HL-60 (cell line): ENCODE results near the gene TRERF1.
"Not testable (repeated sequence)": the region's sequence is repeated elsewhere in the genome, so short reads cannot be mapped to it uniquely, and the experiment has no call there.

ENCODE experiments used
- DNase-seq, 2 experiments: peaks; one replicate each; pipeline ENCODE4 v3.0.0-alpha.2; 2010 to 2020; ENCODE audit warnings: low read depth in 1 of 2, low spot score in 1 of 2
- H3K27ac ChIP-seq: fragments of 250-450 bp; sonication (Bioruptor Pico); replicated peaks from 2 replicates; pipeline ENCODE4 v1.5.1; 2020; ENCODE audit warnings: mild to moderate bottlenecking, moderate library complexity
- H3K27me3 ChIP-seq: fragments of 250-450 bp; sonication (Bioruptor Pico); 2 replicates; pipeline ENCODE4 v1.5.1; 2021; ENCODE audit warnings: mild to moderate bottlenecking, moderate library complexity; ENCODE audit not compliant: insufficient read depth, poor library complexity, severe bottlenecking
- H3K4me3 ChIP-seq: replicated peaks from 2 replicates; pipeline ENCODE4 v1.5.1; 2011; ENCODE audit warnings: mild to moderate bottlenecking, control low read depth, low read length; ENCODE audit not compliant: insufficient read depth
- GABPA ChIP-seq: IDR thresholded peaks from 2 replicates; pipeline ENCODE4 v1.6.1; 2012; ENCODE audit warnings: low read depth
- POLR2AphosphoS5 ChIP-seq: IDR thresholded peaks from 2 replicates; pipeline ENCODE4 v1.6.1; 2012; ENCODE audit warnings: low read depth
- SPI1 ChIP-seq: IDR thresholded peaks from 2 replicates; pipeline ENCODE4 v1.6.1; 2012; ENCODE audit warnings: low read depth, mild to moderate bottlenecking, borderline replicate concordance
- TF ChIP-seq, protein P1 (sequence below): IDR thresholded peaks from one replicate; pipeline ENCODE4 v1.5.1; 2011; ENCODE audit warnings: low read length, control low read depth, inconsistent platforms; ENCODE audit not compliant: insufficient read depth
- TF ChIP-seq, protein P2 (sequence below): IDR thresholded peaks from 2 replicates; pipeline ENCODE4 v1.6.1; 2012; ENCODE audit warnings: low read depth; ENCODE audit not compliant: insufficient replicate concordance

Gene TRERF1

DNA sequence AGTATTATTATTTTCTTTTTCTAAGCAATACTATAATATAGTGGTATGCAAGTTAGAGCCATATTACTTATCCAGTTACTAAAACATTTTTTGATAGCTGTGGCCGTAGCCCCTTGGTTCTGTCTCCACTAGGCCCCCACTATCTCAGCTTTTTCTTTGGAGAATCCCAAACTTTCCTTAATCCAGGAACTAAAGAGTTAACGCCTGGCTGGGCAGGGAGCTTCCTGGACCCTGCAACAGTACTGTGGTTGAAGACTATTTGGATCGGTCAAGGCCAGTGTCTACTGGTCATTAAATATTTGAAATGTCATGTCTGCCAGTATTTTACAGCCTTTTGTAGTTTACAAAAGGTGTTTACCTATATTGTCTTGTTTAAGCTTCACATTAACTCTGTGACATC lies 20.0 kb upstream of the TRERF1 start:
- no peak overlapping the region for H3K4me3 ChIP-seq

DNA sequence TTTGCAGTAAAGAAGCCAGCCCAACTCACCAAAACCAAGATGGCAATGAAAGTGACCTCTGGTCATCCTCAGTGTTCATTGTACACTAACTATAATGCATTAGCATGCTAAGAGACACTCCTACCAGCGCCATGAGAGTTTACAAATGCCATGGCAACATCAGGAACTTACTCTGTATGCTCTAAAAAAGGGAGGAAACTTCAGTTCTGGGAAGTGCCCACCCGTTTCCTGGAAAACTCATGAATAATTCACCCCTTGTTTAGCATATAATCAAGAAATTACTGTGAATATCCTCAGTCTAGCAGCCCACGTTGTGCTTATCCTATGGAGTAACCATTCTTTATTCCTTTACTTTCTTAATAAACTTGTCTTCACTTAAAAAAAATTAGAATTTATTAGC lies 19.4 kb upstream of the TRERF1 start:
- Histone ChIP-seq H3K4me3 (no peak overlapping the region), H3K27ac (no peak overlapping the region), H3K27me3 (no peaks in the 10 kb centered on the region)
- DNase-seq, result no peak
- TF ChIP-seq GABPA (no peak), SPI1 (no peak)

More for the DNA sequence above, 20.0 kb upstream of the TRERF1 start:
- no peaks in the 10 kb centered on the region for H3K27me3 ChIP-seq
- TF ChIP-seq, protein P1, sequence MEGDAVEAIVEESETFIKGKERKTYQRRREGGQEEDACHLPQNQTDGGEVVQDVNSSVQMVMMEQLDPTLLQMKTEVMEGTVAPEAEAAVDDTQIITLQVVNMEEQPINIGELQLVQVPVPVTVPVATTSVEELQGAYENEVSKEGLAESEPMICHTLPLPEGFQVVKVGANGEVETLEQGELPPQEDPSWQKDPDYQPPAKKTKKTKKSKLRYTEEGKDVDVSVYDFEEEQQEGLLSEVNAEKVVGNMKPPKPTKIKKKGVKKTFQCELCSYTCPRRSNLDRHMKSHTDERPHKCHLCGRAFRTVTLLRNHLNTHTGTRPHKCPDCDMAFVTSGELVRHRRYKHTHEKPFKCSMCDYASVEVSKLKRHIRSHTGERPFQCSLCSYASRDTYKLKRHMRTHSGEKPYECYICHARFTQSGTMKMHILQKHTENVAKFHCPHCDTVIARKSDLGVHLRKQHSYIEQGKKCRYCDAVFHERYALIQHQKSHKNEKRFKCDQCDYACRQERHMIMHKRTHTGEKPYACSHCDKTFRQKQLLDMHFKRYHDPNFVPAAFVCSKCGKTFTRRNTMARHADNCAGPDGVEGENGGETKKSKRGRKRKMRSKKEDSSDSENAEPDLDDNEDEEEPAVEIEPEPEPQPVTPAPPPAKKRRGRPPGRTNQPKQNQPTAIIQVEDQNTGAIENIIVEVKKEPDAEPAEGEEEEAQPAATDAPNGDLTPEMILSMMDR, result no peak
- TF ChIP-seq POLR2AphosphoS5 (no peak), GABPA (no peak), SPI1 (no peak)
- TF ChIP-seq, protein P2, sequence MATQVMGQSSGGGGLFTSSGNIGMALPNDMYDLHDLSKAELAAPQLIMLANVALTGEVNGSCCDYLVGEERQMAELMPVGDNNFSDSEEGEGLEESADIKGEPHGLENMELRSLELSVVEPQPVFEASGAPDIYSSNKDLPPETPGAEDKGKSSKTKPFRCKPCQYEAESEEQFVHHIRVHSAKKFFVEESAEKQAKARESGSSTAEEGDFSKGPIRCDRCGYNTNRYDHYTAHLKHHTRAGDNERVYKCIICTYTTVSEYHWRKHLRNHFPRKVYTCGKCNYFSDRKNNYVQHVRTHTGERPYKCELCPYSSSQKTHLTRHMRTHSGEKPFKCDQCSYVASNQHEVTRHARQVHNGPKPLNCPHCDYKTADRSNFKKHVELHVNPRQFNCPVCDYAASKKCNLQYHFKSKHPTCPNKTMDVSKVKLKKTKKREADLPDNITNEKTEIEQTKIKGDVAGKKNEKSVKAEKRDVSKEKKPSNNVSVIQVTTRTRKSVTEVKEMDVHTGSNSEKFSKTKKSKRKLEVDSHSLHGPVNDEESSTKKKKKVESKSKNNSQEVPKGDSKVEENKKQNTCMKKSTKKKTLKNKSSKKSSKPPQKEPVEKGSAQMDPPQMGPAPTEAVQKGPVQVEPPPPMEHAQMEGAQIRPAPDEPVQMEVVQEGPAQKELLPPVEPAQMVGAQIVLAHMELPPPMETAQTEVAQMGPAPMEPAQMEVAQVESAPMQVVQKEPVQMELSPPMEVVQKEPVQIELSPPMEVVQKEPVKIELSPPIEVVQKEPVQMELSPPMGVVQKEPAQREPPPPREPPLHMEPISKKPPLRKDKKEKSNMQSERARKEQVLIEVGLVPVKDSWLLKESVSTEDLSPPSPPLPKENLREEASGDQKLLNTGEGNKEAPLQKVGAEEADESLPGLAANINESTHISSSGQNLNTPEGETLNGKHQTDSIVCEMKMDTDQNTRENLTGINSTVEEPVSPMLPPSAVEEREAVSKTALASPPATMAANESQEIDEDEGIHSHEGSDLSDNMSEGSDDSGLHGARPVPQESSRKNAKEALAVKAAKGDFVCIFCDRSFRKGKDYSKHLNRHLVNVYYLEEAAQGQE, result no peak
- no peak for DNase-seq
- H3K27ac ChIP-seq, result no peak overlapping the region

DNA sequence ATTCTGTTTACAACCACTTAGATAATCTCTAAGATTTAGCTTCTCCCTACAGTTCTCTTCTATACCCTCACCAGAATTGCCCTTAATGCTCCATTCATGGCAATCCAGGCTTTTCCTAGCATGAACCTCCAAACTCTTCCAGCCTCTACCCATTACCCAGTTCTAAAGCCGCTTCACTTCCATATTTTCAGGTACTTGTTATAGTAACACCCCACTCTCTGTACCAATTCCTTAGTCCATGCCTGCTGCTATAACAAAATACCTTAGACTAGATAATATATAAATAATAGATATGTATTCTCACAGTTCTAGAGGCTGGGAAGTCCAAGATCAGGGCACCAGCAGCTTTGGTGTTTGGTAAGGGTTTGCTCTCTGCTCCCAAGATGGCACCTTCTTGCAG lies 16.5 kb upstream of the TRERF1 start:
- no peaks in the 10 kb centered on the region for H3K27me3 ChIP-seq
- no peak overlapping the region for H3K4me3 ChIP-seq
- H3K27ac ChIP-seq, result no peak overlapping the region
- TF ChIP-seq SPI1 (no peak), POLR2AphosphoS5 (no peak), GABPA (no peak)
- TF ChIP-seq, protein P2, result no peak
- TF ChIP-seq, protein P1, result no peak
- DNase-seq, result no peak

DNA sequence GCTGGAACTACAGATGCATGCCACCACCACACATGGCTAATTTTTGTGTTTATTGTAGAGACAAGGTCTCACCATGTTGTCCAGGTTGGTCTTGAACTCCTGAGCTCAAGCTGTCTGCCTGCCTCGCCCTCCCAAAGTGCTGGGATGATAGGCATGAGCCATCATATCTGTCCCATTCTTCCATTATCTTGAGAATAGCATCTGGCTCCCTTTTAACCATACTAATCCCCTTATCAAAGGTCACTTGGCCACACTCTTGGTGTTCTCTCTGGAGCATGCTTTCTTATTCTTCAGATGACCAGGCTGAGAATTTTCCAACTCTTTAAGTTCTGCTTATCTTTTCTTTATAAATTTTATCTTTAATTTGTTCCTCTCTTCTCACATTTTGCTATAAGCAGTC lies 15.9 kb upstream of the TRERF1 start:
- no peak overlapping the region for H3K4me3 ChIP-seq
- no peaks in the 10 kb centered on the region for H3K27me3 ChIP-seq
- no peak for DNase-seq
- H3K27ac ChIP-seq, result no peak overlapping the region
- TF ChIP-seq SPI1 (no peak), POLR2AphosphoS5 (no peak)
- TF ChIP-seq, protein P1, result no peak
- TF ChIP-seq, protein P2, result no peak

DNA sequence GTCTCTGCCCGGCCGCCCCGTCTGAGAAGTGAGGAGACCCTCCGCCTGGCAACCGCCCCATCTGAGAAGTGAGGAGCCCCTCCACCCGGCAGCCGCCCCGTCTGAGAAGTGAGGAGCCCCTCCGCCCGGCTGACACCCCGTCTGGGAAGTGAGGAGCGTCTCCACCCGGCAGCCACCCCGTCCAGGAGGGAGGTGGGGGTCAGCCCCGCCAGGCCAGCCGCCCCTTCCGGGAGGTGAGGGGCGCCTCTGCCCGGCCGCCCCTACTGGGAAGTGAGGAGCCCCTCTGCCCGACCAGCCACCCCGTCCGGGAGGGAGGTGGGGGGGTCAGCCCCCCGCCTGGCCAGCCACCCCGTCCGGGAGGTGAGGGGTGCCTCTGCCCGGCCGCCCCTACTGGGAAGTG lies 14.7 kb upstream of the TRERF1 start:
- not testable (repeated sequence) for H3K27ac ChIP-seq, DNase-seq, H3K4me3 ChIP-seq, H3K27me3 ChIP-seq
